Skeletal muscle cell (primary cell): ENCODE measurements around the gene KCNH1.

Experiments used
- DNase-seq: peaks from one replicate; pipeline ENCODE4 v3.0.0-alpha.2; 2010; ENCODE audit warnings: low read depth
- H3K4me3 ChIP-seq: 2 replicates; pipeline ENCODE4 v1.5.1; 2011; ENCODE audit warnings: low read depth, mild to moderate bottlenecking, control low read depth, low read length, moderate library complexity

The KCNH1 gene

GRCh38 chr1:210647406-210648333 is 486.3 kb downstream of the KCNH1 start:
- DNase-seq, result peak; percentile 40
- no peak overlapping the region for H3K4me3 ChIP-seq

GRCh38 chr1:210646258-210646616 is 487.7 kb downstream of the KCNH1 start:
- no peak for DNase-seq
- no peak overlapping the region for H3K4me3 ChIP-seq

GRCh38 chr1:210645582-210646257 is 488.2 kb downstream of the KCNH1 start:
- DNase-seq, result no peak
- H3K4me3 ChIP-seq, result no peak overlapping the region

GRCh38 chr1:210641582-210641981 is 492.4 kb downstream of the KCNH1 start:
- no peak for DNase-seq
- H3K4me3 ChIP-seq, result no peak overlapping the region

GRCh38 chr1:210635108-210635507 is 498.8 kb downstream of the KCNH1 start:
- H3K4me3 ChIP-seq, result no peak overlapping the region
- DNase-seq, result no peak

- DNase-seq, result no peak
- H3K4me3 ChIP-seq, result no peak overlapping the region
Observed at GRCh38 chr1:210633636-210634035, 500.3 kb downstream of the KCNH1 start.

- H3K4me3 ChIP-seq, result no peak overlapping the region
- DNase-seq, result no peak
Observed at GRCh38 chr1:210633140-210633539, 500.8 kb downstream of the KCNH1 start.

GRCh38 chr1:210631399-210631798 is 502.5 kb downstream of the KCNH1 start:
- H3K4me3 ChIP-seq, result no peak overlapping the region
- no peak for DNase-seq

GRCh38 chr1:210629276-210629675 is 504.7 kb downstream of the KCNH1 start:
- DNase-seq, result no peak
- no peak overlapping the region for H3K4me3 ChIP-seq

- DNase-seq, result no peak
Observed at GRCh38 chr1:210627755-210628154, 506.2 kb downstream of the KCNH1 start.

More at GRCh38 chr1:210627755-210628154, 506.2 kb downstream of the KCNH1 start:
- no peak overlapping the region for H3K4me3 ChIP-seq
